HG02642 (cell line): Measurements from ENCODE around the gene TRAF4.
"Not testable (repeated sequence)": the region's sequence is repeated elsewhere in the genome, so short reads cannot be mapped to it uniquely, and the experiment has no call there.

ENCODE experiments used
- ATAC-seq: cut with Tn5 transposase; IDR thresholded peaks from one replicate; pipeline ENCODE4 v1.9.1; 2021; ENCODE audit warnings: mild to moderate bottlenecking; ENCODE audit not compliant: unreplicated experiment, poor library complexity

The TRAF4 gene

DNA sequence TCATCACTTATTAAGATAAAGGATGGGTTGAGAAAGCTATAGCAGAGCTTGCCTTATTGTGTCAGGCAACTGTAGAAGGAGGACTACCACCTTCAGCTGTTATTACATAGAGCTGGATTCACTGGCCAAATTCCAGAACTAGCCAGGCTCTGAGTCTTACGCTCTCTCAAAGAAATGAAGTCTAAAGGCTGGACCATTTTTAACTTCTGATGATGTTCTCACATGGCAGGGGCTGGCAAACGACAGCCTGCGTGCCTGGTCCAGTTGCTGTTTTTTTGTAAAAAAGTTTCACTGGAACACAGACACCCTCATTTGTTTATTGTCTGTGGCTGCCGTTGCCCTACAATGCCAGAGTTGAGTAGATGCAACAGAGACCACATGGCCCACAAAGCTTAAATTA lies 21.2 kb downstream of the TRAF4 start:
- ATAC-seq: no peak

DNA sequence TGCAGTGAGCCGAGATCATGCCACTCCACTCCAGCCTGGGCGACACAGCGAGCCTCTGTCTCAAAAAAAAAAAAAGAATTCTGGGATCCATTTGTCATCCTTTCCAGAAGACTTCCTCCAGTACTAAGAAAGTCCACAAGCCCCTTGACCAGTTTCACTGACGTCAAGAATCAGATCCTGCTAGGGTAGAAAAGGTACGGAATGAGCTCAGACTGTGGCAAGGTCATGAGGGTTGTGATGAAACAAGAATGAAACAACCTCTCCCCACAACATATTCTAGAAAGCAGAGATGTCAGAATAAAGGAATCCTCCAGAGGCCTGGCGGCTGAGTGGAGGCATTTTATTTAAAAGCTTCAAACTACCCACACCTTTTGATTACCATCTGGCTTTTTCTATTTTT lies 29.9 kb downstream of the TRAF4 start:
- no peak for ATAC-seq

DNA sequence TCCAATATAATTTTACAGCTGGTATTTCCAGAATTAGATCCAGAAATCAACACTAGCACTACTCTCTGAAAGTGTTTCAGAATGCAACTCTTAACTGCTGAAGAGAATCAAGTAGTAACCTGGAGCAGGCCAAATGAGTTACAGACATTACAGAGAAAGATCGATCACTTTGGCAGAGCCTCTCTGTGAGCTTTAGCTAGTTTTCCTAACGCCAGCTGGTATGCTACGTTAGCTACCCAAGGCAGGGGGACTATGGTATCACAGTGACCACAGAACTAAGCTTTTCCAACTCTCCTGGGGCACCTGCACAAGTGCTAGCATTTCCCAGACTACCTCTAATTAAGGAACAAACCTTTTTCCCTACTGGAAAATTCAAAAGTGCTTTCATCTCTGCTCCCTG lies 30.4 kb downstream of the TRAF4 start:
- no peak for ATAC-seq

DNA sequence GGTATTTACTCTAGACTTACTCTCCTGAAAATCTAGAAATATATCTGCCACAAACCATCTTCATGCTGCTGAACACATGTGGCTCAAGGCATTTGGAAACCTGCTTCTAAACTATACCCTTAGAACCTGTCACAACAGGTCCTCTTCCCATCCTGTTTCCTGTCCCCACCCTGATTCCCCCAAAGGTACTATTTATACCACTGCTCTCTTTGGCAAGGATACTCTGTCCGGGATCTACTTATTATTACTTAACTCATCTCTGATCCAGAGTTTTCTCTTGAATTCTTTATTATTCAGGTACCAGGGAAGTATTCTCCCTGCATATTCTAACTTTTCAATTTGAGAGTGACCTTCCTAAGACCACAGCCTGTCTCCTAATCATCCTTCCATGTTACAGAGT lies 33.4 kb downstream of the TRAF4 start:
- ATAC-seq: no peak

DNA sequence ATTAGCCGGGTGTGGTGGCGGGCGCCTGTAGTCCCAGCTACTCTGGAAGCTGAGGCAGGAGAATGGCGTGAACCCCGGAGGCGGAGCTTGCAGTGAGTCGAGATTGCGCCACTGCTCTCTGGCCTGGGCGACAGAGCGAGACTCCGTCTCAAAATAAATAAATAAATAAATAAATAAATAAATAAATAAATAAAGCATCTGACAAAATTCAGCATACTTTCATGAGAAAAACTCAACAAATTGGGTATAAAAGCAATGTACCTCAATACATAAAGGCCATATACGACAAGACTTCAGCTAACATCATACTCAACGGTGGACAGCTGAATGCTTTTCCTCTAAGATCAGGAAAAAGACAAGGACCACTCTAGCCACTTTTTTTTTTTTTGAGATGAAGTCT lies 35.8 kb downstream of the TRAF4 start:
- not testable (repeated sequence) for ATAC-seq

DNA sequence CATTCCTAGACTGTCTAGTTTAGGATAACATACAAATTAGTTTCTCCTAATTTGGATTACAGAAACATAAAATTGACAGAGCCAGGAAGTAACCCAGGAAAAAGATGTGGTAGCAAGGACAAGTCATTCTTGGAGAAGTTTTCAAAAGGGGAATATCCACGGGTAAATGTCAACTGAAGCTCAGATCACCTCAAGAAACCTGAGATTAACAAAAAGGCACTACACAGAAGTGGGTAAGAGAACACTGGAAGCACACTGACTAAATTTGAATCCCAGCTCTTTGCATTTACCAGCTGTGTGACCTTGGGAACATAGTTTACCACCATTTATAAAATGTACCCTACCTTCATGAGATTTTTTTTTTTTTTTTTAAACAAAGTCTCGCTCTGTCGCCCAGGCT lies 39.4 kb downstream of the TRAF4 start:
- ATAC-seq: no peak

DNA sequence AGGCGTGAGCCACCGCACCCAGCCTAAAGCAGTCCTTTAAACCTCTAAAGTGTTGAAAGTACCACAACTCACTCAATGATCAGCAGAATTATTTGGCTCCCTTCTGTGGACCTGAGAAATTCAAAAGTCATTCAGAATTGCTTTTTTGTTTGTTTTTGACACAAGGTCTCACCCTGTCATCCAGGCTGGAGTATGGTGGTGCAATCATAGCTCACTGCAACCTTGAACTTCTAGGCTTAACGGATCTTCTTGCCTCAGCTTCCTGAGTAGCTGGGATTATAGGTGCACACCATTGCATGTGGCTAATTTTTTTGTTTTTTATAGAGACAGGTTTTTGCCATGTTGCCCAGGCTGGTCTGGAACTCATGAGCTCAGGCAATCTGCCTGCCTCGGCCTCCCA lies 44.3 kb downstream of the TRAF4 start:
- no peak for ATAC-seq

DNA sequence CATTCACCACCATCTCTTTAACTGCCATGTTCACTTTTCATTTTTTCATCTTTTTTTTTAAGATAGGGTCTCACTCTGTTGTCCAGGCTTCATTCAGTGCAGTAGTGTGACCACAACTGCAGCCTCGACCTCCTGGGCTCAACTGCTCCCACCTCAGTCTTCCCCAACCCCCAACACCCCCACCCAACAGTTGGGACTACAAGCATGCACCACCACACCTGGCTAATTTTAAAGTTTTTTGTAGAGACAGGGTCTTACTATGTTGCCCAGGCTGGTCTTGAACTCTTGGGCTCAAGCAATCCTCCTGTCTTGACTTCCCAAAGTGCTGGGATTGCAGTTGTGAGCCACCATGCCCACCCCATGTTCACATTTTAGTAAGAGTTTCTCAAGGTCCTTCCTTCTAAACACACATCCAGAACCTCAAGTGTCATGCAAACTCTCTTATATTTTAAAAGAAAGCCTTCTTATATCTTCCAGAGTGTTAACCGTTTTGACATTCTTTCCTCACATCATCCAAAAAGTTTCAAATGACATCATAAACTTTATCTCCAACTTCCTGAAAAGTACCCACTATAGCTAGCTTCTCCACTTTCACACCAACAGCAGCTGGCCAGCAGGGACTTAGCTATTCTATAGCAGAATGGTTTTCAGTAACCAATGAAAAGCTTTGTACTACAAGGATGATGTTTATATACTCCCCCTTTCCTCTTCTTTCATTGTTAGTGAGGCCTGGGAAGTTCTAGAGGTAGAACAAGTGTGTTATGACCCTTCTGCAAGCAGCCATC lies 49.3 kb downstream of the TRAF4 start:
- ATAC-seq: no peak

DNA sequence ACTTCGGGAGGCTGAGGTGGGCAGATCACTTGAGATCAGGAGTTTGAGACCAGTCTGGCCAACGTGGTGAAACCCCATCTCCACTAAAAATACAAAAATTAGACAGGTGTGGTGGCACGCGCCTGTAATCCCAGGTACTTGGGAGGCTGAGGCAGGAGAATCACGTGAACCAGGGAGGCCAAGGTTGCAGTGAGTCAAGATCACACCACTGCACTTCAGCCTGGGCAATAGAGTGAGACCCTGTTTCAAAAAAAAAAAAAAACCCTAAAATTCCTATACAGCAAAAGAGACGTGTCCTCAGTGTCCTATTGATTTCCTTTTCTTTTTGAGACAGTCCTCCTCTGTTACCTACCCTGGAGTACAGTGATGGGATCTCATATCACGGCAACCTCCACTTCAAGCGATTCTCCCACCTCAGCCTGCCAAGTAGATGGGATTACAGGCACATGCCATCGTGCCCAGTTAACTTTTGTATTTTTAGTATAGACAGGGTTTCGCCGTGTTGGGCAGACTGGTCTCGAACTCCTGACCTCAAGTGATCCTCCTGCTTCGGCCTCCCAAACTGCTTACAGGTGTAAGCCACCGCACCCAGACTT lies 51.1 kb downstream of the TRAF4 start:
- ATAC-seq: not testable (repeated sequence)

DNA sequence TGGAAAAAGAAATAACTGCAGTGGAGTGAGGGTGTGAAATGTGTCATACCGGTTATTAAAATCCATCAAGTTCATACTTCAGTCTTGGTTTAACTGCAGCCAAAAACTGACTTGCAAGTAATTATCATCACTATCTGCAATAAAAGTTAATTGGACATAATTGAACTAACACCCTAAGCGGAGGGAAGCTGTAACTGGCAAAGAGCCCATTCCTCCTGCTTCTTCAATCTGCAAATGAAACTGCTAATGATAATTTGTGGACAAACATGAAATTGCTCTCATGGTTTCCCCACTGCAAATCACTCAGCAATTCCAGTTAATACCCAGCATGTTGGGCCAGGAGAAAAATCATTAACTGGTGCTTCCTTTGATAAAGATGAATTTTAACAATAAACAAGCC lies 52.3 kb downstream of the TRAF4 start:
- no peak for ATAC-seq
